Measurements from ENCODE around the gene DDB1. TPM values are rescaled to one million over a fixed set of nuclear protein-coding genes. Genes with fewer than 3 reads are reported as not detected.
A peak's percentile ranks its signal among the peaks of the same experiment; 100 is the strongest.

Gene DDB1
- total and polyA plus RNA-seq, 2 of the 13 experiments (the other 11 are each of a cell fraction or from before 2014, with no cell fraction given), result 217 to 266 TPM

- TF ChIP-seq ZNF841 (CRISPR knock-in tag; IDR thresholded peaks at IDR 0.05; ENCODE audit: borderline replicate concordance) (no peak), ZNF225 (CRISPR knock-in tag; IDR thresholded peaks at IDR 0.05) (no peak), ZNF547 (CRISPR knock-in tag; IDR thresholded peaks at IDR 0.05) (no peak; the same call in 1 of the 2 replicates), ZNF446 (CRISPR knock-in tag; IDR thresholded peaks at IDR 0.05) (peak; percentile 87), KMT2A (CRISPR knock-in tag; IDR thresholded peaks at IDR 0.05) (0 out of 2 replicates have a peak, but pooled peaks have one; percentile 65), THRA (CRISPR knock-in tag; IDR thresholded peaks at IDR 0.05; ENCODE audit: borderline replicate concordance) (no peak), ZNF382 (CRISPR knock-in tag; IDR thresholded peaks at IDR 0.05; ENCODE audit: borderline replicate concordance) (no peak), ZNF431 (CRISPR knock-in tag; IDR thresholded peaks at IDR 0.05; ENCODE audit: borderline replicate concordance, low read depth) (no peak), BCL6 (CRISPR knock-in tag; IDR thresholded peaks at IDR 0.05) (0 out of 2 replicates have a peak, but pooled peaks have one; percentile 4), KLF11 (CRISPR knock-in tag; IDR thresholded peaks at IDR 0.05) (no peak), ZNF704 (CRISPR knock-in tag; IDR thresholded peaks at IDR 0.05; ENCODE audit: borderline replicate concordance) (0 out of 2 replicates have a peak, but pooled peaks have one; percentile 25), POLR2AphosphoS2 (IDR thresholded peaks at IDR 0.05; ENCODE audit: low read depth, low read length) (no peak), NFKBIZ (CRISPR knock-in tag; IDR thresholded peaks at IDR 0.05) (no peak), U2AF2 (IDR thresholded peaks at IDR 0.05; ENCODE audit: low read depth, low read length) (no peak), REL (CRISPR knock-in tag; conservative IDR thresholded peaks at IDR 0.05) (no peak), ZNF501 (CRISPR knock-in tag; IDR thresholded peaks at IDR 0.05) (no peak; the same call in 1 of the 2 replicates), DNMT1 (CRISPR knock-in tag; IDR thresholded peaks at IDR 0.05) (peak; percentile 94), ZNF615 (CRISPR knock-in tag; IDR thresholded peaks at IDR 0.05; ENCODE audit: borderline replicate concordance) (no peak), ZNF3 (CRISPR knock-in tag; IDR thresholded peaks at IDR 0.05) (no peak), ZSCAN20 (CRISPR knock-in tag; IDR thresholded peaks at IDR 0.05; ENCODE audit: borderline replicate concordance) (no peak), SIN3A (IDR thresholded peaks at IDR 0.05; ENCODE audit: borderline replicate concordance, low read depth, low read length) (no peak; the same call in 1 of the 2 replicates), ISX (CRISPR knock-in tag; conservative IDR thresholded peaks at IDR 0.05) (no peak), YEATS2 (CRISPR knock-in tag; IDR thresholded peaks at IDR 0.05; ENCODE audit: borderline replicate concordance) (no peak), ZNF660 (CRISPR knock-in tag; IDR thresholded peaks at IDR 0.05; ENCODE audit: borderline replicate concordance, low read depth) (no peak), TEF (CRISPR knock-in tag; IDR thresholded peaks at IDR 0.05) (no peak), ZKSCAN8 (CRISPR knock-in tag; IDR thresholded peaks at IDR 0.05; ENCODE audit: borderline replicate concordance) (0 out of 2 replicates have a peak, but pooled peaks have one; percentile 7), ZNF484 (CRISPR knock-in tag; IDR thresholded peaks at IDR 0.05; ENCODE audit: borderline replicate concordance, low read depth) (no peak)
- TF ChIP-seq, protein P1, sequence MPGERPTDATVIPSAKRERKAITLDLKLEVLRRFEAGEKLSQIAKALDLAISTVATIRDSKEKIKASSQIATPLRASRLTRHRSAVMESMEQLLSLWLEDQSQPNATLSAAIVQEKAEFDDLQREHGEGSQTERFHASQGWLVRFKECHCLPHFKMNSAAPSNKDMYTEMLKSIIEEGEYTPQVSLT (CRISPR knock-in tag; IDR thresholded peaks at IDR 0.05; ENCODE audit: borderline replicate concordance, low read depth), result no peak
Observed at GRCh38 chr11:61293867-61294716, 38.8 kb downstream of the DDB1 start (continued).
